GM18520 (cell line): ENCODE data around the gene TIMP2.
"Not testable (repeated sequence)": the region's sequence is repeated elsewhere in the genome, so short reads cannot be mapped to it uniquely, and the experiment has no call there.

Experiments
- ATAC-seq: cut with Tn5 transposase; IDR thresholded peaks from one replicate; pipeline ENCODE4 v1.9.1; 2021; ENCODE audit not compliant: unreplicated experiment

The TIMP2 gene

DNA sequence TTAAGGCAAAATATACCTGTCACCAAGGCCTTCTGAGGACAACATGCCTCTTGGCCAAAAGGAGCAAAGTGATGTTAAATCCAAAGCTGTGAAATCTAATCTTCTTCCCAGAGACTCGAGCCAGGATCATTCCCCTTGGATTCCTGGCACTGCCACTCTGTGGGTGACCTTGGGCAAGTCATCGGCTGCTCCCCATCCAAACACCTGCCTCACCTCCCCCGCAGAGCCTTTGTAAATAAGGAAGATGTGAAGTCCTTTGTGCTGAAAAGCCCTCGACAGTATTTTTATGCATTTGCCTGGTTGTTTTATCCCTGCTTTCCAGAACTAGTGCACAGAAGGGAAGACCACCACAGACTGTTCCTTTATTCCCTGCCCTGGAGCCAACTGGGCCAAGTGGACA lies 16.8 kb downstream of the TIMP2 start:
- no peak for ATAC-seq

DNA sequence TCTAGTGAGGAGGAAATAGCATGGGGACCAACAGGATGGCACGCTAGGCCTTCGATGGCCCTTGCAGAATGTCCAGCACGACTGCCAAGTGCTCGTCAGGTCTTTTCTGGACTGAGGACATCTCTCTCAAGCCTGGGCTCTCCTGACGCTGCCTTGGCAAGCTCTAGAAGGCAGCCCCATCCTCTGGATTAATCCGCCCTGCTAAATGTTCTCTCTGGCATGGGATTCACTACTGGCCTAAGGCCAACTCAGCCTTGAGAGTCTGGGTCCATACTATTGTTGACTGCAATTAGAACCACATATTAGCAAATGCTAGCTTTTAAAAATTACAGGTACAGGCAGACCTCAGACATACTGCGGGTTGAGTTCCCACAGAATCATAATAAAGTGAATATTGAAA lies 19.6 kb downstream of the TIMP2 start:
- no peak for ATAC-seq

DNA sequence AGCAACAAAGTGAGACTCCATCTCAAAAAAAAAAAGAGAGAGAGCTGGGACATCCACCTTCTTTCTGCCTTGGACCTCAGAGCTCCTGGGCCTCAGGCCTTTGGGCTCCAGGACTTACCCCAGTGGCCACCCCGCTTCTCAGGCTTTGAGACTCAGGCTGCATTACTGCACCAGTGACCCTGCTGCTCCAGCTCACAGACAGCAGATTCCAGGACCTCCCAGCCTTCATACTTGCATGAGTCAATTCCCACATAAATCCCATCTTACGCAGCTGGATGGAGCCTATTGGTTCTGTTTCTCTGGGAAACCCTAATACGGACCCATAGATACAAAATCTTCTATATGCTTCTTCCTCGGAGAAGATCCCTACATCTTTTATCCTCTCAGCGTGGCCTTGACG lies 20.1 kb downstream of the TIMP2 start:
- ATAC-seq, result no peak

DNA sequence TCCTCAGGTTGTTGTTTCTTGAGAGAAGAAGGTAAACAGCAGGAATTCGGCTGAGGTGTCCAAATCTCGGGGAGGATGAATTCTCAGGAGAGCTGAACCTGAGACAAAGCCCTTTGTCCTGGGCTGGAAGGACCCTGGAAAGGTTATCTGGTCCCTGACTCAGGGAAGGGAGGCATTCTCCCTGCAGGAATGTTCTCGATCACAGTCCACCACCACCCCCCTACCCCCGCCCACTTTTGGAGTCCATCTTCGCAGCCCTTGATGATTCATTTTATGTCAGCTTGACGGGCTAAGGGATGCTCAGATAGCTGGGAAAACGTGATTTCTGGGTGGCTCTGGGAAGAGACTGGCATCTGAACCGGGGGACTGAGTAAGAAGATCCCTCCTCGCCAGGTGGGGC lies 20.8 kb downstream of the TIMP2 start:
- ATAC-seq, result no peak

DNA sequence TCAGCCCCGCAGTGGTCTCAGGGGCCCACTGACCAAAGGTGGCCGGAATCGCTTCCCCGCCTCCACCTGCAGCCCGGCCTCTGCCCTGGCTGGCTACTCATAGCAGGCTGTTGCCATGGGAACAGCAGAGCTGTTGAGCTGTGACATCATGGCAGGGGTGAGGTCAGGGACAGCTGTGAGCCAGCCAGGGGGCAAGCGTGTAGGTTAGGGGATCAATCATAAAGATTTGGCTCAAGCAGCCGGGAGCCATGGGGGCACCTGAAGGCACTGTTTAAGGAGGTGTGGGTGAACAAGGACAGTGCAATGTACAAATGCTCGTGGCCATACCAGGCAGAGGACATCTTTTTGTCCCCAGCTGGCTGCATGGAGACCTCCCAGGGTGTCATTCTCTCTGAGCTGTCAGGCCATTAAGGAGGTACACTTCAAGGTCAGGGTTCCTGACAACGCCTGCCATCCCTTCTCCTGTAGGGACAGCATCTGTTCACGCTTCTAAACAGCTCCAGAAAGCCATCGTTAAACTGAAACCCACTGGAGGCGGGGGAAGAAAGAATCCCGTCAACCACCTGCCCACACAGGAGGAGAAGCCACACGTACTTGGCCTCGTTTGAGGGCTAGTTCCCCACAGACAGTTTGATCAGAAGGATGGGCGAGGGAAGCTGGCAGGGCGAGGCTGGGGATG lies 21.9 kb downstream of the TIMP2 start, which contains the start of gene CEP295NL:
CEP295NL (minus strand) TSS at position 101 of the 679 bp plus-strand sequence. CDS start 1,373 bp downstream, outside the sequence.
- no peak for ATAC-seq

DNA sequence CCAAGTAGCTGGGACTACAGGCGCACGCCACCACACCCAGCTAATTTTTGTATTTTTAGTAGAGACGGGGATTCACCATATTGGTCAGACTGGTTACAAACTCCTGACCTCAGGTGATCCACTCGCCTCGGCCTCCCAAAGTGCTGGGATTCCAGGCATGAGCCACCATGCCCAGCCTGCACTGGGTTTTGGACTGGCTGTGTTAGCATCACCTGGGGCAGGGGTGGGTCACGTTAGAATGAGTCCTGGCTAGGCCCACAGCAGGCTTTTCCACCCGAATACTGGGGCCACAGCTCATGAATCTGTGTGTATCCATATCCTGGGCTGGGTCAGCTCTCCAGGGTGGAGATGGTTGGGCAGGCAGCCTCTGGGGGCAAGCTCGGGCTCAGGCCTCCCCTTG lies 23.0 kb downstream of the TIMP2 start:
- not testable (repeated sequence) for ATAC-seq

DNA sequence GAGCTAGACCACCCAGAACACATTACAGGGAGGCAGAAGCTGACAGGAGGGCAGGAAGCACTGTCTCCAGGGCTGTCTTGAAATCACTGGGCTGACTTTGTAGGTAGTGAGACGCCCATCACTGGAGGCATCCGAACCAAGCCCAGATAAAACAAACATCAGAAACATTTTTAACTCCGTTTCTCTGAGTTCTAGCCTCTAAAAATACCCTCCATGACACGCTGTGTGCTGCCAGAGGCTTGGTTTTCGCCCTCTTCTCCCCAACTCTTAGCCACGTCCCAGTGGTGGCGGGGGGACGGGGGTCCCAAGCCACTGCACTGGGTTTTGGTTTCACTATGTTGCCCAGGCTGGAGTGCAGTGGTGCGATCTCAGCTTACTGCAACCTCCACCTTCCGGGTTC lies 23.4 kb downstream of the TIMP2 start:
- ATAC-seq, result no peak

DNA sequence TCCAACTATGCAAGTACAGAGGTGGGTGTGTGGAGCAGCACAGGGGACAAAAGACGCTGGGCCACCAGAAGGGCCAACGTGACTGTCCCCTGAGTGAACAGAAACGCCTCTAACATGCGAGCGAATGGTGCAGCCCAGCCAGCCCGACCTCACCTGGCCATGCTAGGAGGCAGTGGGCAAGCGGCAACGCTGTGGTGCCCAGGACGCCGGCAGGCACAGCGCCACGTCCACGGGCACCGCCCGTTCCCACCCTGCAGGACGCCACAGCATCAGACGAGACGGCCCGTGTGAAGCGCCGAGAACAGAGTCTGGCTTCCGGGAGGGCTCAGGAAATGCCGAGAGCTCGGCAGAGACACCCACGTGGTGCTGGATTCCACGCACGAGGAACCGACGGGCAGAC lies 24.4 kb downstream of the TIMP2 start:
- ATAC-seq, result no peak

DNA sequence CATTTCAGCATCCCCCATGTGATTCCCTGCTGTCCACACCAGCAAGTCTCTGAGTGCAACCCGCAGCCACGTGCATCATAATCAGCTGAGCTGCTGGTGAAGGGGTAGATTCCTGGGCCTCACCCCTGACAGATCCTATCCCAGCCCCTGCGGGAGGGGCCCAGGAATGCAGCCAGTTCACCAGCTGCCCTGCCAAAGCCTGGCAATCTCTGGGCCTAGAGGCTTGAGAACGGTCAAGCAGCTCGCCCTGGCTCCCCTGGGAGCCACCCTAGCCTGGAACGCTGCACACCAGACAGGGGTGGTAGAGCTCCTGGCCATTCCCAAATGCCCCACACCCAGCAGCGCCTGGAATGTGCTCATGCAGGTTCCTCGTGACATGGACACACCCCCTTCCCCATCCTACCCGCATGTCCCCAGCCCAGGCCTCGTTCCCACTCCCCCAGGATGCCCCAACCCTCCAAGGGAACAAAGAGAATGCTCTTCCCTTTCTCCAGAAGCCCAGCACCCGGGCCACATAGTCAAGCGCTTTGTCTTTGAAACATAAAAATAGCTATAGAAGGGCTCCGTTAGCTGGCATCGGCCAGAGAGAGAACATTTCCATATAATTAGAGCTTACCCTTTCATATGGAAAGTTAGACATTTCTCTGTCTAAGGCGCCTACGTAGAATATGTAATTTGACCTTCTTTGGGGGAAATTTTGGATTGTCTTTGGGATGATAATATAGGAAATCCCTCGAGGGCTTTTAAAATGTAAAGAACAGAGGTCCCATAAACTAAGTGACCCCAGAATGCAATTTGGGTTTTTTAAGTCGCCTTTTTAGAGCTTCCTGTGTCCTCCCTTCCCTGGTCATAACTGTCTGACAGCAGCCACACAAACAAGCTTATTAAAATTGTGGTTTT lies 25.6 kb downstream of the TIMP2 start:
- ATAC-seq, result no peak

DNA sequence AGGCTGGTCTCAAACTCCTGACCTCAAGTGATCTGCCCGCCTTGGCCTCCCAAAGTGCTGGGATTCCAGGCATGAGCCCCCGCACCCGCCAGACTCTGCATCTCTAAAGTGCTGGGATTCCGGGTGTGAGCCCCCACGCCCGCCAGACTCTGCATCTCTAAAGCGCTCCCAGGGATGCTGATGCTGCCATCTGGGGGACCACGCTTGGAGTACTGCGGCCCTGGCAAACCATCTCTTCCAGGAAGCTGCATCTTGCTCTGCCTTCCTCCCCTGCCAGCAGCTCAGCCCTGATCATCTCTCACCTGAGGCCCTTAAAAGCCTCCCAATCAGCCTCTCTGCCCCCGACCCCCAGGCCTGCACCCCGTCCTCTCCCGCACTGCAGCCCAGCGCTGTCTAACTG lies 26.2 kb downstream of the TIMP2 start:
- ATAC-seq, result no peak

DNA sequence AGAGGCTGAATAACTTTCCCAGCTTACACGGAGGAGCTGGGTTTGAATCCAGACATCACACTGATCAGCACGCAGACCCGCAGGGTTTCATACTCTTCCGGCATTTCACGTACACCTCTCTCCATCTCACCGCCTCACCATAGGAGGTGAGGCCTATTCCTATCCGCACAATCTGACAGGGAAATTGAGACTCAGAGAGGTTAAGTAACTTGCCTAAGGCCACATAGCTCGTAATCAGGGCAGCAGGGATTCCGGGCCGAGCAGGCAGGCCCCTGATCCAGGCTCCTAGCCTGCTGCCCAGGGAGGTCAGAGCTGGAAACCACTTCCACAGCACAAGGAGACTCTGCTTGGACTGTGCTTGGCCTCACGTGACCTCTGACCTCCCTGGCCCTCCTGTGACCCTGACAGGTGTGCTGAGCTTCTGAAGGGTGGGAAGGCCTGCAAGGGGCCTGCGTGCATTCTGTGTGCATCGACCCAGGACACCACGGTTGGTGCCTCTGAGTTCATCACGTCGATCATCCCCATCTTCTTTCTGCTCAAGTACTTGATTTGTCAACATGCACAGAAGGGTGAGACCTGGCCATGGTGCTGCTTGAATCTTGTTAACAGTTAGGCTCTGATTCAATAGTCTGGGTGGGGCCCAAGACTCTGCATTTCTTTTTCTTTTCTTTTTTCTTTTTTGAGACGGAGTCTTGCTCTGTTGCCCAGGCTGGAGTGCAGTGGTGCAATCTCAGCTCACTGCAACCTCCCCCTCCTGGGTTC lies 26.9 kb downstream of the TIMP2 start:
- ATAC-seq, result no peak

DNA sequence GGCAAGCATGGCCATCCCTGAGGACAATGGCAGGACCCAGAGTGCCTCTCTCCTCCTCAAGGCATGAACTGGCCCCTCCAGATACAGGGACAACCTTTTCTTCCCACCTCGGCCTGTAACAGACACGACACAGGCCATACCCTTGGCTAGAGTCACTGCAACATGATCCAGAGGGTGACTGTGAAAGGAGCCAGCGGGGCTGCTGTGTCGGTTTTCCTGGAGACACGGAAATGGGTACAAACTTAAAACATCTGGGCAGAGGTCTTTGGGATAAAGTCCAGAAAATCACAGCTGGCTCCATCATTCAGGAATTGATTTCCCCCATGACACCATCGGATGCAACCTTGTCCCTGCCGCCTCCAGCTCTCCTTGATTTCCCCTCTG lies 27.5 kb downstream of the TIMP2 start:
- ATAC-seq, result no peak

DNA sequence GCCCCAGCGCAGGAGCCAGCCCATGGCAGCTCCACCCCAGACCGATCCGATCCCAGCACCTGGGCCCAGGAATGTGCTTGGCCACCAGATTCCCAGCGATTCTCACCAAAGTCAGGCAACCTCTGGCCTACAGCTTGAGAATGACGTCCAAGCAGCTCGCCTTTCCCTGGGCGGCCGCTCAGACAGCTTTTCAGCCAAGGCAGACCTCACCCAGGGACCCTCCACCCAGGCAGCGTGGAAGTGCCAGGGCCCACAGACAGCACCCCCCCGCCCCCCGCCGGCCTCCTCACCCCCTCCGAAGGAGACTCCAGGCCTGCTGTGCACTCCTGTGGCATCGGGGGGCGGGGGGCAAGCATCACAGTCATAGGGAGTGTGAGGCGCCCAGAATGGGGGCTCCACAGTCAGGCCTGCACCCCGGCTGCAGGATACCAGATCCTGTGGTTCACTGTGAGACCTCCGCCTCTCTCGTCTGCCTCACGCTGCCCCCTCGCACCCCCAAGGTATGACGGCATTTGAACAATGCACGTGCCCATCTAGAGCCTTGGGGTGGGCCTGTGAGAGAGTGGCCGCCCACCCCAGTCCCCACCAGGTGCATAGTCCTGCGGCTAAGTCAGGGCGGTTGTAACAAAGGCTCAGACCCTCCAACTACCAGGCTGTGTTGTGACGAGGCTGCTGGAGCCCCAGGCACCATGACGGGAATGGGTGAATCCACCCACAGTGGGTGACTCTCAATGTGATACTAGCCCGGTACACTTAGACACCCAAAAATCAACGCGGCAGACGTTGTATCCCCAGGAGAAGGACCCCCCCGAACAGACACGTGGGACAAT lies 28.1 kb downstream of the TIMP2 start:
- no peak for ATAC-seq

DNA sequence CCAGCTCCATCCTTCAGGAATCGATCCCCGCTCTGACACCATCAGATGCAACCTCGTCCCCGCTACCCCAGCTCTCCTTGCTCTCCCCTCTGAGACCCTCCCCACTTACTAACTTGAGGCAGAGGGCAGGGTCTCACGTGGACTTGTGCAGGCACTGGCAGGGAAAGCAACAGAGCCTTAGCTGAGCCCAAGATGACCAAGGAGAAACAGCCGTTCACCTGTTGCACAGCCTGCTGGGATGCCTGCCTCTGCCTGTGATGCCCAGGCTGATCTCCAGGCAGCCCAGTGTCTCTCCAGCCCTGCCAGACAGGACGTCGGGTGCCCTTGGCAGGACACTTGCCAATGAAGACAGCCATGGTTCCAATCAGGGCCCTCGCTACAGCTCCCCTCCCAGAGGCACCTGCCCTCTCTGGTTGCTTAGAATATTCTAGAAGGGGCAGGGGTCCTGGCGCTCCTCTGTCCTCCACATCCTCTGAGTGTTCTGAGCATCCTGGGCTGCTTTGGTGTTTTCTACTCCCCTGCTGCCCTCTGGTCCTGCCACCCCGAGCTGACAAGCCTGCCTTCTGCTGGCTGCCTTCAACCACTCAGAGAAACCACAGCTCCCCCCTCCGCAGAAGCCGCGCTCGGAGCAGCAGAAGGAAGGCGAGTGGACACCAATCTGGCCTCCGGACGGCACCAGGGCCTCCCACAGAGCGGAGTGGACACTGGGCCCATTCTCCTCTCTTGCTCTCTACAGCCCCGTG lies 28.9 kb downstream of the TIMP2 start:
- ATAC-seq, result no peak

DNA sequence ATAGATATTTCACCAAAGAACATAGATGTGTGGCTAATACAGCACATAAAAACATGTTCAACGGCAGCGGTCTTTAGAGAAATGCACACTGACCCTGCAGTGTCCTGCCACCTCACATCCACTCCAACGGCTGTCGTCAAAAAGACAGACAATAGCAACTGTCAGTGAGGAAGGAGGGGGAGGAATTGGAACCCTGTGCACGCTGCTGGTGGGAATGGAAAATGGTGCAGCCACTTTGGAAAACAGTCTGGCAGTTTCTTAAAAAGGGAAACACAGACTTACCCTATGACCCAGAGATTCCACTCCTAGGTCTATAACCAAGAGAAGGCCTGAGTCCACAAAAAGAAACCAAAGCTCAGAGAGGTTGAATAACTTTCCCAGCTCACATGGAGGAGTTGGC lies 29.9 kb downstream of the TIMP2 start:
- ATAC-seq, result no peak

DNA sequence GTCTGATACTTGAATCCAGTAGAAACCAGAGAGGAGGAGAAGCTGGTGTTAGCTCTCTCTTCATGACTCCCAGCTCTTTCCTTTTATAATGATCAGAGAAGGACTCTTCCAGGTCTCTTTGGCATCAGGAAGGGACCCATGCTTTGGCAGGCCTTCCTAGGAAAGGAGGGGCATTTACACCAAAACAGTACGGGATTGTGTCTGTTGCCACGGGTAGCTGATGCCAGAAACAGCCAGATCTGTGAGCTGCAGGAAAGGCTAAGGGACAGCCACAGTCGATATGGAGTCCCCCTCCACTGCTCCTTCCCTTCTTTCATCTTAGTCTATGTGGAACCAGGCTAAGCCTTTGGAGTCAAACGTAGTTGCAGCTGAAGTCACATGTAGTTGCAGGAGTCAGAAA lies 31.5 kb downstream of the TIMP2 start:
- ATAC-seq, result no peak

DNA sequence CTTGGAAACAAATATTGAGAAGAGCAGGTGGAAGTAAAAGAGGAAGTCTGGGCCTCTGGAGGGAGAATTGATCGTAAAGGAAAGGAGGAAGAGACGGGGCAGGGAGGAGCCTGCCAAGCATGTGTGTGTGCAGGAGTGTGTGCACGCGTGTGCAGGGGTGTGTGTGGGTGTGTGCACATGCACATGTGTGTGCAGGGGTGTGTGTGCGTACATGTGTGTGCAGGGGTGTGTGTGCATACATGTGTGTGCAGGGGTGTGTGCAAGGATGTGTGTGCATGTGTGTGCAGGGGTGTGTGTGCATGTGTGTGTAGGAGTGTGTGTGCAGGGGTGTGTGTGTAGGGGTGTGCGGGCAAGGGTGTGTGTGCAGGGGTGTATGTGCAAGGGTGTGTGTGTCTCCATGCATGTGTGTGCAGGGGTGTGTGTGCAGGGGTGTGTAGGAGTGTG lies 32.2 kb downstream of the TIMP2 start:
- ATAC-seq, result no peak

DNA sequence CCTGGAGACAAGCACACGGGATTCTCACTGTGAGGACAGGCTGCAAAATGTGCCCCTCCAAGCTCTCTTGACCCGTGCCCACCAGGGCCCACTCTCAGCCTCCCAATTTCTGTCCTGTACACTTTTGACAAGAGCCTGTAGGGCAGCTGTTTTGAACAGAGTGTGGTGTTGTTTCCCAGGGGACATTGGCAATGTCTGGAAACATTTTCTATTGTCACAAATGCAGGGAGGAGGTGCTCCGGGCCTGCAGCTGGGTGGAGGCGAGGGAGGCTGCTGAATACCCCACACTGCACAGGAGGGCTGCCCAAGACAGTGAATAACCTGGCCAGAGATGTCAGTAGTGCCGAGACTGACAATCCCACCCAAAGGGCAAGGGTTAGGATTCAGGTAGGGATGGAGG lies 32.7 kb downstream of the TIMP2 start:
- ATAC-seq, result no peak

DNA sequence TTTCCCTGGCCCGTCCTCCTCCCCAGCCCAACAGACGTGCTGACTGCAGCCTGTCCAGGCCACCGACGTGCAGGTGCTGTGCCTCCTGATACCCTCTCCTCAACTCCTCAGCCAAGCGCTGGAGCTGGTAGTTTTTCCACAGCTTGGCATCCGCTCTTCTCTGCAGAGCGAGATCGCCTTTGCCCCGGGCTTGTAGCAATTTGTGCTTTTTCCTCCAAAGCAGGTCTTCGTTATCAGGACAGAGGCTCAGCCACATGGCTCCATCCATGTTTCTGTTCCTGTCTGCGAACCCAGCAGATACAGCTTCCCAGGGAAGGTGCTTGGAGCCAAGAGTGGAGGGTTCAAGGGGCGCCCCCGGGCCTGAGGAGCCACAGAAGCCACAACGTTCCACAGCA lies 33.1 kb downstream of the TIMP2 start:
- ATAC-seq, result no peak
